Parathyroid adenoma (tissue), 2 donors: Measurements from ENCODE around the gene ANKH.

Source experiments
- H2AFZ ChIP-seq: fragments of 300-600 bp; sonication (generic); one replicate; pipeline ENCODE4 v1.7.0; 2017; ENCODE audit warnings: antibody characterized with exemption, mild to moderate bottlenecking
- H3K27ac ChIP-seq: fragments of 300-600 bp; sonication (generic); one replicate; pipeline ENCODE4 v1.7.0; 2017
- H3K27me3 ChIP-seq: fragments of 300-600 bp; sonication (generic); one replicate; pipeline ENCODE4 v1.7.0; 2017; ENCODE audit warnings: low read length; ENCODE audit not compliant: control insufficient read depth, insufficient read depth
- H3K36me3 ChIP-seq: fragments of 300-600 bp; sonication (generic); one replicate; pipeline ENCODE4 v1.7.0; 2017; ENCODE audit warnings: low read length; ENCODE audit not compliant: control insufficient read depth, insufficient read depth
- H3K4me1 ChIP-seq: fragments of 300-600 bp; sonication (generic); one replicate; pipeline ENCODE4 v1.7.0; 2017; ENCODE audit warnings: control low read depth
- H3K4me2 ChIP-seq: fragments of 300-600 bp; sonication (generic); one replicate; pipeline ENCODE4 v1.7.0; 2017; ENCODE audit warnings: low read length
- H3K4me3 ChIP-seq: fragments of 300-600 bp; sonication (generic); one replicate; pipeline ENCODE4 v1.7.0; 2017; ENCODE audit warnings: low read depth, low read length
- H3K79me2 ChIP-seq: fragments of 300-600 bp; sonication (generic); one replicate; pipeline ENCODE4 v1.7.0; 2017; ENCODE audit warnings: control low read depth
- H3K9ac ChIP-seq: fragments of 300-600 bp; sonication (generic); one replicate; pipeline ENCODE4 v1.7.0; 2017; ENCODE audit warnings: mild to moderate bottlenecking
- H3K9me3 ChIP-seq: fragments of 300-600 bp; sonication (generic); one replicate; pipeline ENCODE4 v1.7.0; 2017; ENCODE audit warnings: low read length; ENCODE audit not compliant: control insufficient read depth
- CTCF ChIP-seq: fragments of 300-600 bp; sonication (generic); IDR thresholded peaks from one replicate; pipeline ENCODE4 v1.7.0; 2017; ENCODE audit warnings: antibody characterized with exemption, mild to moderate bottlenecking
- donor health status: primary hyperparathyroidism.

The ANKH gene

GRCh38 chr5:14712131-14712530, 159.4 kb downstream of the ANKH start:
- H3K27me3 ChIP-seq = no peaks in the 10 kb centered on the region
- no peak overlapping the region for H3K27ac ChIP-seq
- H3K79me2 ChIP-seq = no peaks in the 10 kb centered on the region
- H3K9me3 ChIP-seq = no peaks in the 10 kb centered on the region
- no peak overlapping the region for H3K4me3 ChIP-seq
- no peaks in the 10 kb centered on the region for H3K36me3 ChIP-seq
- H3K9ac ChIP-seq = no peak overlapping the region
- H3K4me1 ChIP-seq = peaks cover 6% of the 10 kb centered on the region
- no peak for TF ChIP-seq CTCF
- no peak overlapping the region for H2AFZ ChIP-seq
- no peak overlapping the region for H3K4me2 ChIP-seq

- no peaks in the 10 kb centered on the region for H3K9me3 ChIP-seq
- H3K4me2 ChIP-seq = no peak overlapping the region
- H3K4me1 ChIP-seq = peaks cover 17% of the 10 kb centered on the region
- H2AFZ ChIP-seq = no peak overlapping the region
- no peak overlapping the region for H3K27ac ChIP-seq
- no peaks in the 10 kb centered on the region for H3K79me2 ChIP-seq
- no peak overlapping the region for H3K9ac ChIP-seq
- H3K36me3 ChIP-seq = no peaks in the 10 kb centered on the region
- no peak for TF ChIP-seq CTCF
- H3K27me3 ChIP-seq = no peaks in the 10 kb centered on the region
- H3K4me3 ChIP-seq = no peak overlapping the region
These were observed 161.1 kb downstream of the ANKH start for GRCh38 chr5:14710313-14710994.

- Histone ChIP-seq H3K4me1 (peaks cover 17% of the 10 kb centered on the region), H3K9ac (no peak overlapping the region), H2AFZ (no peak overlapping the region), H3K27me3 (no peaks in the 10 kb centered on the region), H3K9me3 (no peaks in the 10 kb centered on the region), H3K27ac (no peak overlapping the region), H3K36me3 (no peaks in the 10 kb centered on the region), H3K4me2 (no peak overlapping the region), H3K4me3 (no peak overlapping the region), H3K79me2 (no peaks in the 10 kb centered on the region)
- no peak for TF ChIP-seq CTCF
These were observed 163.0 kb downstream of the ANKH start for GRCh38 chr5:14708551-14708950.

- Histone ChIP-seq H3K4me2 (no peak overlapping the region), H3K9ac (no peak overlapping the region), H3K36me3 (no peaks in the 10 kb centered on the region), H3K4me3 (no peak overlapping the region), H2AFZ (no peak overlapping the region), H3K27me3 (no peaks in the 10 kb centered on the region), H3K4me1 (peaks cover 17% of the 10 kb centered on the region), H3K27ac (peak overlapping the region; percentile 69), H3K9me3 (no peaks in the 10 kb centered on the region), H3K79me2 (no peaks in the 10 kb centered on the region)
- TF ChIP-seq CTCF = no peak
These were observed 163.7 kb downstream of the ANKH start for GRCh38 chr5:14707811-14708390.

GRCh38 chr5:14706615-14707021, 165.0 kb downstream of the ANKH start:
- Histone ChIP-seq H2AFZ (no peak overlapping the region), H3K27me3 (no peaks in the 10 kb centered on the region), H3K4me1 (peaks cover 17% of the 10 kb centered on the region), H3K79me2 (no peaks in the 10 kb centered on the region), H3K9ac (no peak overlapping the region), H3K27ac (peak overlapping the region; percentile 69), H3K4me2 (peak overlapping the region; percentile 3), H3K4me3 (no peak overlapping the region), H3K36me3 (no peaks in the 10 kb centered on the region), H3K9me3 (no peaks in the 10 kb centered on the region)
- TF ChIP-seq CTCF = no peak
